Urinary bladder (tissue), 4 donors: Measurements from ENCODE around the gene PTBP3. TPM values are rescaled to one million over a fixed set of nuclear protein-coding genes. Genes with fewer than 3 reads are reported as not detected.
"Not testable (repeated sequence)": the region's sequence is repeated elsewhere in the genome, so short reads cannot be mapped to it uniquely, and the experiment has no call there.

Source experiments
- DNase-seq: peaks from one replicate; pipeline ENCODE4 v3.0.0-alpha.2; 2015; ENCODE audit errors: extremely low spot score
- H3K27ac ChIP-seq: one replicate; pipeline ENCODE4 v1.5.1; 2013; ENCODE audit warnings: low read depth, mild to moderate bottlenecking, moderate library complexity
- H3K36me3 ChIP-seq: one replicate; pipeline ENCODE4 v1.6.1; 2013; ENCODE audit warnings: mild to moderate bottlenecking, moderate library complexity; ENCODE audit not compliant: insufficient read depth
- H3K4me1 ChIP-seq: one replicate; pipeline ENCODE4 v1.6.1; 2013; ENCODE audit warnings: mild to moderate bottlenecking, moderate library complexity; ENCODE audit not compliant: insufficient read depth
- H3K4me3 ChIP-seq: one replicate; pipeline ENCODE4 v1.5.1; 2013; ENCODE audit warnings: low read depth, low read length
- WGBS: extraction: QIAGEN DNeasy Blood & Tissue Kit; methylation state at CpG from one replicate; pipeline ENCODE4 v1.1.7; 2013; 5-methylcytosine and 5-hydroxymethylcytosine counted together
- polyA plus RNA-seq: library from polyadenylated mRNA; stranded (reverse); fragments of 200-250 nt; gene quantifications from one replicate; pipeline ENCODE4 v1.2.3, GENCODE V29; 2013
- total RNA-seq: library from RNA; depleted of rRNA; stranded (reverse); fragments of >200 nt; gene quantifications from one replicate; pipeline ENCODE4 v1.2.3, GENCODE V29; 2014
- donor health status: healthy with polysubstance abuse.
- donor health status: healthy.

Gene PTBP3
- total and polyA plus RNA-seq, 2 donors: 12.0 to 59.9 TPM

- no peak for DNase-seq
- H3K4me1 ChIP-seq: no peaks in the 10 kb centered on the region
- no peak overlapping the region for H3K4me3 ChIP-seq
- H3K36me3 ChIP-seq: no peaks in the 10 kb centered on the region
- no peak overlapping the region for H3K27ac ChIP-seq
- 66% methylated on average over 2 of the region's 2 CpGs for WGBS
Measured at GRCh38 chr9:112286926-112287325, 46.5 kb downstream of the PTBP3 start.

GRCh38 chr9:112285056-112285455, 48.4 kb downstream of the PTBP3 start:
- no peak overlapping the region for H3K4me3 ChIP-seq
- no peak for DNase-seq
- WGBS: 96% methylated on average over 2 of the region's 2 CpGs
- no peak overlapping the region for H3K27ac ChIP-seq
- no peaks in the 10 kb centered on the region for H3K4me1 ChIP-seq
- H3K36me3 ChIP-seq: no peaks in the 10 kb centered on the region

- DNase-seq: no peak
- Histone ChIP-seq H3K4me1 (no peaks in the 10 kb centered on the region), H3K36me3 (no peaks in the 10 kb centered on the region), H3K4me3 (no peak overlapping the region), H3K27ac (no peak overlapping the region)
- 99% methylated on average over 6 of the region's 6 CpGs for WGBS
Measured at GRCh38 chr9:112283582-112284253, 49.7 kb downstream of the PTBP3 start.

- DNase-seq, H3K4me3 ChIP-seq, H3K4me1 ChIP-seq, H3K36me3 ChIP-seq, H3K27ac ChIP-seq: not testable (repeated sequence)
- 96% methylated on average over 3 of the region's 3 CpGs for WGBS
Measured at GRCh38 chr9:112282841-112283240, 50.6 kb downstream of the PTBP3 start.

GRCh38 chr9:112280904-112281303, 52.5 kb downstream of the PTBP3 start:
- H3K4me1 ChIP-seq: no peaks in the 10 kb centered on the region
- WGBS: 98% methylated on average over 2 of the region's 2 CpGs
- DNase-seq: no peak
- no peak overlapping the region for H3K27ac ChIP-seq
- no peak overlapping the region for H3K4me3 ChIP-seq
- no peaks in the 10 kb centered on the region for H3K36me3 ChIP-seq

GRCh38 chr9:112279501-112279900, 53.9 kb downstream of the PTBP3 start:
- no peaks in the 10 kb centered on the region for H3K36me3 ChIP-seq
- H3K27ac ChIP-seq: no peak overlapping the region
- no peak for DNase-seq
- H3K4me1 ChIP-seq: no peaks in the 10 kb centered on the region
- H3K4me3 ChIP-seq: no peak overlapping the region

GRCh38 chr9:112278152-112278551, 55.3 kb downstream of the PTBP3 start:
- peaks cover 1% of the 10 kb centered on the region for H3K4me1 ChIP-seq
- DNase-seq: no peak
- no peaks in the 10 kb centered on the region for H3K36me3 ChIP-seq
- 60% methylated on average over 3 of the region's 3 CpGs for WGBS
- no peak overlapping the region for H3K27ac ChIP-seq
- no peak overlapping the region for H3K4me3 ChIP-seq

- 97% methylated on average over 1 of the region's 1 CpG for WGBS
- Histone ChIP-seq H3K27ac (no peak overlapping the region), H3K36me3 (no peaks in the 10 kb centered on the region), H3K4me1 (peaks cover 1% of the 10 kb centered on the region), H3K4me3 (no peak overlapping the region)
- no peak for DNase-seq
Measured at GRCh38 chr9:112274600-112274999, 58.8 kb downstream of the PTBP3 start.

GRCh38 chr9:112273876-112274275, 59.5 kb downstream of the PTBP3 start:
- no peak overlapping the region for H3K4me3 ChIP-seq
- peaks cover 1% of the 10 kb centered on the region for H3K4me1 ChIP-seq
- DNase-seq: no peak
- H3K36me3 ChIP-seq: no peaks in the 10 kb centered on the region
- 65% methylated on average over 3 of the region's 3 CpGs for WGBS
- no peak overlapping the region for H3K27ac ChIP-seq

GRCh38 chr9:112271466-112272098, 61.8 kb downstream of the PTBP3 start:
- Histone ChIP-seq H3K36me3 (no peaks in the 10 kb centered on the region), H3K4me3 (no peak overlapping the region), H3K4me1 (peaks cover 1% of the 10 kb centered on the region), H3K27ac (no peak overlapping the region)
- WGBS: 96% methylated on average over 2 of the region's 2 CpGs
- DNase-seq: no peak

- Histone ChIP-seq H3K4me3 (no peak overlapping the region), H3K36me3 (no peaks in the 10 kb centered on the region), H3K4me1 (no peaks in the 10 kb centered on the region), H3K27ac (no peak overlapping the region)
- 83% methylated on average over 5 of the region's 5 CpGs for WGBS
- no peak for DNase-seq
Measured at GRCh38 chr9:112268413-112268812, 65.0 kb downstream of the PTBP3 start.

GRCh38 chr9:112267086-112267485, 66.3 kb downstream of the PTBP3 start:
- H3K27ac ChIP-seq, H3K4me3 ChIP-seq, H3K4me1 ChIP-seq, H3K36me3 ChIP-seq, DNase-seq: not testable (repeated sequence)
- 96% methylated on average over 16 of the region's 16 CpGs for WGBS

- Histone ChIP-seq H3K27ac (no peak overlapping the region), H3K4me3 (no peak overlapping the region), H3K4me1 (no peaks in the 10 kb centered on the region), H3K36me3 (no peaks in the 10 kb centered on the region)
- no peak for DNase-seq
- WGBS: 93% methylated on average over 9 of the region's 9 CpGs
Measured at GRCh38 chr9:112265391-112265790, 68.0 kb downstream of the PTBP3 start.

GRCh38 chr9:112262577-112262976, 70.8 kb downstream of the PTBP3 start:
- no peaks in the 10 kb centered on the region for H3K4me1 ChIP-seq
- WGBS: 87% methylated on average over 3 of the region's 3 CpGs
- no peak overlapping the region for H3K4me3 ChIP-seq
- no peaks in the 10 kb centered on the region for H3K36me3 ChIP-seq
- DNase-seq: no peak
- H3K27ac ChIP-seq: no peak overlapping the region
